Spinal cord (tissue), 10 donors: ENCODE data around the gene ZNF853. TPM values are rescaled to one million over a fixed set of nuclear protein-coding genes. Genes with fewer than 3 reads are reported as not detected.
"Not testable (repeated sequence)": the region's sequence is repeated elsewhere in the genome, so short reads cannot be mapped to it uniquely, and the experiment has no call there.

ENCODE experiments used
- DNase-seq, 6 donors: peaks; one replicate each; pipeline versions ENCODE4 v3.0.0 to v3.0.0-alpha.2; 2013 to 2015; ENCODE audit warnings: low spot score in 6 of 6, low read depth in 4 of 6
- H3K27ac ChIP-seq: one replicate; pipeline ENCODE4 v1.5.1; 2013; ENCODE audit warnings: low read depth, low read length, control low read depth
- H3K27me3 ChIP-seq: one replicate; pipeline ENCODE4 v1.6.1; 2013; ENCODE audit warnings: low read length; ENCODE audit not compliant: control insufficient read depth, insufficient read depth
- H3K36me3 ChIP-seq: one replicate; pipeline ENCODE4 v1.6.1; 2013; ENCODE audit warnings: low read length; ENCODE audit not compliant: control insufficient read depth, insufficient read depth
- H3K4me1 ChIP-seq: one replicate; pipeline ENCODE4 v1.6.1; 2013; ENCODE audit warnings: low read length; ENCODE audit not compliant: control insufficient read depth, insufficient read depth
- H3K4me3 ChIP-seq: one replicate; pipeline ENCODE4 v1.5.1; 2013; ENCODE audit warnings: low read depth, low read length, control low read depth
- H3K9me3 ChIP-seq: one replicate; pipeline ENCODE4 v1.6.1; 2013; ENCODE audit warnings: low read length; ENCODE audit not compliant: control insufficient read depth, insufficient read depth
- WGBS: methylation state at CpG from one replicate; pipeline ENCODE4 v1.1.5; 2013; ENCODE audit warnings: missing lambda C conversion rate; ENCODE audit not compliant: insufficient coverage; 5-methylcytosine and 5-hydroxymethylcytosine counted together
- long read RNA-seq, 4 donors: transcript quantifications; one replicate each; lab custom pipeline, GENCODE V29; 2026
- polyA plus RNA-seq, 2 donors: library from polyadenylated mRNA; unstranded; fragments of 120-200 nt; gene quantifications; one replicate each; pipeline ENCODE4 v1.2.1, GENCODE V29; 2013; ENCODE audit not compliant: insufficient read length in 2 of 2
- total RNA-seq, 2 donors: library from RNA; depleted of rRNA in 1 of 2; stranded (reverse); fragments of 120-200 nt in 1 of 2; fragments of >200 nt in 1 of 2; gene quantifications; one replicate each; pipeline versions ENCODE4 v1.2.3 to v1.2.4, GENCODE V29; 2013 to 2014
- donor health status: healthy.

ZNF853 gene
- 10 to 100 TPM; 12.9 to 14.8 TPM for total RNA-seq
- 10 to 100 TPM; 42.6 to 46.8 TPM for polyA plus RNA-seq
- long read RNA-seq, donor 1, transcript ZNF853-201 (3 exons, 3,857 nt): major isoform, 8 of 8 reads
- long read RNA-seq, donor 1, partial matches to known transcripts: 0 of 8 reads
- long read RNA-seq, donor 1, other reads (novel, unspliced or antisense): 0 of 8 reads
- long read RNA-seq, donor 2, transcript ZNF853-201 (3 exons, 3,857 nt): major isoform, 5 of 14 reads
- long read RNA-seq, donor 2, partial matches to known transcripts: 0 of 14 reads
- long read RNA-seq, donor 2, other reads (novel, unspliced or antisense): 9 of 14 reads
- long read RNA-seq, donor 3, transcript ZNF853-201 (3 exons, 3,857 nt): major isoform, 6 of 12 reads
- long read RNA-seq, donor 3, partial matches to known transcripts: 0 of 12 reads
- long read RNA-seq, donor 3, other reads (novel, unspliced or antisense): 6 of 12 reads
- long read RNA-seq, donor 4, partial matches to known transcripts: 6 of 17 reads
- long read RNA-seq, donor 4, other reads (novel, unspliced or antisense): 8 of 17 reads

DNA sequence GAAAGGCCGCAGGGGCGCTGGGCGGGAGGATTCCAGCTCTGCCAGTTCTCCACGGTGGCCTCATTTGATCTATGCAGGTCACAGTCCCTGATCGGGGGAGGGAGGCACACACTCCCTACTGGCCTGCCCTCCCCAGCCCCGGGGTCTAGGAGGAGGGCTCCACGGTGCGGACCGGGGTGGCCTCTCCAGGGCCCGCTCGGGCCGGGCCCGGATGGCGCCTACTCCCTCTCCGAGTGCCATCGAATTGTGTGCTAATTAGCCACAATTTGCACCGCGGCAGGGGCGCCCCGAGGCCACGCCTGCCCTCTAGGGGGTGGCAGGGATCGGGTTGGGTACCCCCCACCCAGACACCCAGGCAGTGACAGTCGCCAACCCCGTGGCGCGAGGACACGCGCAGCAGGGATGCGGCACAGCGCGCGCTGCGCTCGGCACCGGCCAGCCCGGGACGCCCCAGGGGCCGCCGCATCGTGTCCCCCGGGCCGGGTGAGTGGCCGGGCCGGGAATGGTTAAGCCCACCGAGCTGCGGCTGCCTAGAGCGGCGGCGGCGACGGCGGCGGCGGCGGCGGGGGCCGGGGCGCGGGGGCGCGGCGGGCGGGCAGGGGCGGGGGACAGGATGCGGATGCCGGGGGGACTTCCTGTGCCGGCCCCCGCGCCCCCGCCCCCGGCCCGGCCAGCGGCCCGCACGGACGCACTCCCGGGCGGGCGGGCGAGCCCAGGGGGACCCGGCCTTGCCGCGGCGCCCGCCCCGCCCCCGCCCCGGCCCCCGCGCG lies at the start of gene ZNF853:
Gene ZNF853 (plus strand): TSS at position 658 of the 770 bp plus-strand sequence. CDS start 565 bp downstream, outside the sequence.
- Histone ChIP-seq H3K9me3 (no peaks in the 10 kb centered on the region), H3K4me3 (peak within 1 kb of the TSS; percentile 65), H3K27ac (no peak within 1 kb of the TSS), H3K36me3 (peaks cover 34% of the 10 kb centered on the region), H3K27me3 (no peaks in the 10 kb centered on the region), H3K4me1 (peaks cover 20% of the 10 kb centered on the region)
- under 1% methylated on average over 90 of the region's 91 CpGs for WGBS
- DNase-seq: peak in 4 of 6 donors; percentile 13 to 74 (median 50)

- H3K4me3 ChIP-seq: no peak overlapping the region
- peaks cover 1% of the 10 kb centered on the region for H3K9me3 ChIP-seq
- no peaks in the 10 kb centered on the region for H3K36me3 ChIP-seq
- no peak for DNase-seq
- no peak overlapping the region for H3K27ac ChIP-seq
- 89% methylated on average over 4 of the region's 4 CpGs for WGBS
- no peaks in the 10 kb centered on the region for H3K27me3 ChIP-seq
- H3K4me1 ChIP-seq: no peaks in the 10 kb centered on the region
Observed at GRCh38 chr7:6565655-6566054, 49.8 kb upstream of the ZNF853 start.

DNA sequence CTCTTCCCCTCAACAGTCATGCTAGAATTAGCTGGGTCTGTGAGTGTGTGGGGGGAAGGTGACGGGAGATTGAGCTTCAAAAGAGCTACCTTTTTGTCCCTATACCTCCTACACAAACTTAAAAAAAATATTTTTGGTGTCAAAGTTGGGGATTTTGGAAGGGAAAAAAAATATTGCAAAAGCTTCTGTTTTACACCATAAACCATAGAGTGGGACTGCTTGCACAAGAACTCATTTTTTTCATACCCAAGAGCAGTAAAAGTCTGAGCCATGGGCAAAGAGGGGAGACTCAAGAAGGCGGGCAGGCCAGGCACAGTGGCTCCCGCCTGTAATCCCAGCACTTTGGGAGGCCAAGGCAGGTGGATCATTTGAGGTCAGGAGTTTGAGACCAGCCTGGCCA lies 47.5 kb upstream of the ZNF853 start:
- Histone ChIP-seq H3K4me3 (no peak overlapping the region), H3K36me3 (no peaks in the 10 kb centered on the region), H3K27ac (no peak overlapping the region), H3K27me3 (no peaks in the 10 kb centered on the region), H3K9me3 (peaks cover 1% of the 10 kb centered on the region), H3K4me1 (no peaks in the 10 kb centered on the region)
- WGBS: 78% methylated on average over 2 of the region's 3 CpGs
- no peak for DNase-seq

GRCh38 chr7:6571160-6571779 lies 44.1 kb upstream of the ZNF853 start:
- 74% methylated on average over 3 of the region's 7 CpGs for WGBS
- H3K36me3 ChIP-seq: no peaks in the 10 kb centered on the region
- no peaks in the 10 kb centered on the region for H3K27me3 ChIP-seq
- no peak overlapping the region for H3K4me3 ChIP-seq
- peaks cover 1% of the 10 kb centered on the region for H3K9me3 ChIP-seq
- no peak overlapping the region for H3K27ac ChIP-seq
- DNase-seq: no peak
- H3K4me1 ChIP-seq: peaks cover 2% of the 10 kb centered on the region

GRCh38 chr7:6575281-6576023 lies 40.0 kb upstream of the ZNF853 start:
- H3K27me3 ChIP-seq: no peaks in the 10 kb centered on the region
- WGBS: 73% methylated on average over 7 of the region's 9 CpGs
- no peak for DNase-seq

DNA sequence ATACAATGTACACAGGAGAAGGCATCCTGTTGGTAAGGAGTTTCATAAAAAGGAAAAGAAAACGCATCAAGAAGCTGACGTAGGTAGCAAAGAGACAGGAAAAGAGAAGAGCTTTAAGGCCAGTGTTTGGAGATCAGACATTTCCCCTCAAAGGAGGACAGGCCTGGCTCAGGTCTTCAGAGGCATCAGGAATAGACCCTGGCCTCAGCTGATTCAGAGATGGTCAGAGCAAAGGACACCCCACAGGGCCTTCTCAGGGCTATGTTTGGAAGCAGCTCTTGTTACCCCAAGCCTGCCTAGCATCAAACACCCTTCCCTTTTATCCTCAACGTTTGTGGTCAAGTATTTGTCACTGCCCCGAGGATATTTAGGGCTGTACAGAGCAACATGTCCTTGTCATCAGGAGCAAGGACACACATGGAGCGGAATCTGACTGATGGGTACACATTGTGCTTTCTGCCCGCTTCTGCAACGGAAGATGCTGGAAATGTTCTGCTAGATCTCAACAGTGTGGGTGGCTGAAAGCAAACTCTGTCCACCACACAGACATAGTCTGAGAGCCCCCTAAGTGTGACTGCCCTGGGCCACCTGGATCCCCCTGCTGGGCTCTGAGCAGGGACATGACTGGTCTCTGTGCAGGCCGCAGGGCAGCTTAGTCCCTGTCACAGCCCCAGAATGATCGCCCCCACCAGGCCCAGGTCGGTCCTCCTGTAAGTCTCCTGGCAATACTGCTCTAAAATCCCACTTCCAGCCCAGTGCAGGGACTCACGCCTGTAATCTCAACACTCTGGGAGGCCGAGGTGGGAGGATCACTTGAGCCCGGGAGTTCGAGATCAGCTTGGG lies 39.2 kb upstream of the ZNF853 start:
- 73% methylated on average over 10 of the region's 14 CpGs for WGBS
- DNase-seq: no peak
- no peak overlapping the region for H3K27ac ChIP-seq

More at GRCh38 chr7:6575281-6576023, 40.0 kb upstream of the ZNF853 start:
- no peak overlapping the region for H3K4me3 ChIP-seq
- peaks cover 11% of the 10 kb centered on the region for H3K36me3 ChIP-seq
- no peaks in the 10 kb centered on the region for H3K9me3 ChIP-seq
- peaks cover 16% of the 10 kb centered on the region for H3K4me1 ChIP-seq
- no peak overlapping the region for H3K27ac ChIP-seq

DNA sequence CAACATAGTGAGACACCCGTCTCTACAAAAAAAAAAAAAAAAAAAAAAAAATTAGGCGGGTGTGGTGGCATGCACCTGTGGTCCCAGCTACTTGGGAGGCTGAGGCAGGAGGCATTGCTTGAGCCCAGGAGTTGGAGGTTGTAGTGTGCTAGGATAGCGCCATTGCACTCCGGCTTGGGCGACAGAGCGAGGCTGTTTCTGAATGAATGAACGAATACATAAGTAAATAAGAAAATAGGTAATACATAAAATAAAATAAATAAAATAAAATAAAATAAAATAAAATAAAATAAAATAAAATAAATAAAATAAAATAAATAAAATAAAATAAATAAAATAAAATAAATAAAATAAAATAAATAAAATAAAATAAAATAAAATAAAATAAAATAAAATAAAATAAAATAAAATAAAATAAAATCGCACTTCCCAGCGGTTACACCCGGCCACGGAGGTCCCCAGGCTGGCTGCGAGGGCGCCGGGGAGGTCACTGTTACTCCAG lies 38.5 kb upstream of the ZNF853 start:
- DNase-seq: peak in 2 of 6 donors; percentile 43 to 57
- H3K4me3 ChIP-seq: peak overlapping the region; percentile 76
- peaks cover 24% of the 10 kb centered on the region for H3K36me3 ChIP-seq
- H3K4me1 ChIP-seq: peaks cover 16% of the 10 kb centered on the region
- not testable (repeated sequence) for H3K9me3 ChIP-seq, H3K27me3 ChIP-seq
- WGBS: under 1% methylated on average over 6 of the region's 14 CpGs
- H3K27ac ChIP-seq: peak overlapping the region; percentile 91

More for the DNA sequence above, 39.2 kb upstream of the ZNF853 start:
- Histone ChIP-seq H3K27me3 (no peaks in the 10 kb centered on the region), H3K36me3 (peaks cover 19% of the 10 kb centered on the region), H3K9me3 (no peaks in the 10 kb centered on the region), H3K4me3 (peak overlapping the region; percentile 76), H3K4me1 (peaks cover 16% of the 10 kb centered on the region)

GRCh38 chr7:6577369-6578113 lies 37.9 kb upstream of the ZNF853 start, which contains the start of gene ZDHHC4:
Gene ZDHHC4 (plus strand): TSS chr7:6577454. CDS start chr7:6580562, 3,108 bp downstream.
- Histone ChIP-seq H3K4me1 (peaks cover 16% of the 10 kb centered on the region), H3K27me3 (no peaks in the 10 kb centered on the region), H3K4me3 (peak within 1 kb of the TSS; percentile 76), H3K9me3 (no peaks in the 10 kb centered on the region), H3K27ac (peak within 1 kb of the TSS; percentile 91), H3K36me3 (peaks cover 28% of the 10 kb centered on the region)
- 5% methylated on average over 25 of the region's 51 CpGs for WGBS
- peak; percentile 60 to 96 (median 80) for DNase-seq
